Erythroblast (primary cell): ENCODE results near the gene KANTR.

Source experiments
- GATA1 ChIP-seq: IDR thresholded peaks from 2 replicates; pipeline ENCODE4 v1.6.1; 2011; ENCODE audit warnings: low read depth, mild to moderate bottlenecking, control low read depth, low read length, moderate library complexity
- POLR2A ChIP-seq: IDR thresholded peaks from 2 replicates; pipeline ENCODE4 v1.6.1; 2011; ENCODE audit warnings: mild to moderate bottlenecking, low read length

GRCh38 chrX:53085661-53086229, 8.2 kb upstream of the KANTR start:
- TF ChIP-seq POLR2A (no peak), GATA1 (no peak)
